Loucy (cell line): Measurements from ENCODE around the gene LRRC71.

ENCODE experiments used
- H2AFZ ChIP-seq: fragments of 200-600 bp; sonication (generic); 2 replicates; pipeline ENCODE4 v1.6.0; 2016; ENCODE audit warnings: antibody characterized with exemption, mild to moderate bottlenecking, low read length, moderate library complexity
- H3F3A ChIP-seq: fragments of 200-600 bp; 2 replicates; pipeline ENCODE4 v1.6.0; 2016; ENCODE audit warnings: antibody characterized with exemption, low read depth, mild to moderate bottlenecking
- H3K27me3 ChIP-seq: fragments of 200-600 bp; sonication (generic); 2 replicates; pipeline ENCODE4 v1.6.1; 2014; ENCODE audit warnings: low read length, mild to moderate bottlenecking; ENCODE audit not compliant: insufficient read depth, poor library complexity, severe bottlenecking
- H3K36me3 ChIP-seq: fragments of 200-600 bp; sonication (generic); 2 replicates; pipeline ENCODE4 v1.6.1; 2016; ENCODE audit warnings: low read length; ENCODE audit not compliant: insufficient read depth
- H3K4me1 ChIP-seq: fragments of 200-600 bp; sonication (generic); 2 replicates; pipeline ENCODE4 v1.5.1; 2014; ENCODE audit warnings: low read length, mild to moderate bottlenecking; ENCODE audit not compliant: insufficient read depth, poor library complexity, severe bottlenecking
- H3K4me2 ChIP-seq: fragments of 200-600 bp; sonication (generic); 2 replicates; pipeline ENCODE4 v1.6.0; 2014; ENCODE audit warnings: antibody characterized with exemption, low read length, low read depth, mild to moderate bottlenecking; ENCODE audit not compliant: poor library complexity, severe bottlenecking
- H3K4me3 ChIP-seq: fragments of 200-600 bp; sonication (generic); 2 replicates; pipeline ENCODE4 v1.5.1; 2014; ENCODE audit warnings: low read length, mild to moderate bottlenecking, mixed read lengths; ENCODE audit not compliant: poor library complexity, severe bottlenecking
- H3K79me2 ChIP-seq: fragments of 200-600 bp; sonication (generic); 2 replicates; pipeline ENCODE4 v1.6.1; 2014; ENCODE audit warnings: low read length; ENCODE audit not compliant: insufficient read depth
- H3K9ac ChIP-seq: fragments of 200-600 bp; sonication (generic); 2 replicates; pipeline ENCODE4 v1.6.0; 2014; ENCODE audit warnings: mild to moderate bottlenecking, low read depth, low read length, moderate library complexity; ENCODE audit not compliant: poor library complexity, severe bottlenecking
- H3K9me2 ChIP-seq: fragments of 200-600 bp; sonication (generic); replicated peaks from 2 replicates; pipeline ENCODE4 v1.6.1; 2016; ENCODE audit warnings: low read depth, low read length, mixed read lengths
- H3K9me3 ChIP-seq: fragments of 200-600 bp; sonication (generic); 2 replicates; pipeline ENCODE4 v1.6.1; 2014; ENCODE audit warnings: mild to moderate bottlenecking, antibody characterized with exemption, low read length, low read depth; ENCODE audit not compliant: insufficient read depth
- H4K20me1 ChIP-seq: fragments of 200-600 bp; sonication (generic); 2 replicates; pipeline ENCODE4 v1.6.0; 2014; ENCODE audit warnings: antibody characterized with exemption, low read length, mild to moderate bottlenecking; ENCODE audit not compliant: insufficient read depth, poor library complexity, severe bottlenecking
- EZH2phosphoT487 ChIP-seq: fragments of 200-600 bp; IDR thresholded peaks from 2 replicates; pipeline ENCODE4 v1.6.1; 2018; ENCODE audit warnings: antibody characterized with exemption, mild to moderate bottlenecking, moderate library complexity, borderline replicate concordance
- TF ChIP-seq, protein P1 (sequence below): fragments of 200-600 bp; sonication (generic); conservative IDR thresholded peaks from 2 replicates; pipeline ENCODE4 v1.5.1; 2014; ENCODE audit warnings: mild to moderate bottlenecking, antibody characterized with exemption, low read length

The LRRC71 gene

DNA sequence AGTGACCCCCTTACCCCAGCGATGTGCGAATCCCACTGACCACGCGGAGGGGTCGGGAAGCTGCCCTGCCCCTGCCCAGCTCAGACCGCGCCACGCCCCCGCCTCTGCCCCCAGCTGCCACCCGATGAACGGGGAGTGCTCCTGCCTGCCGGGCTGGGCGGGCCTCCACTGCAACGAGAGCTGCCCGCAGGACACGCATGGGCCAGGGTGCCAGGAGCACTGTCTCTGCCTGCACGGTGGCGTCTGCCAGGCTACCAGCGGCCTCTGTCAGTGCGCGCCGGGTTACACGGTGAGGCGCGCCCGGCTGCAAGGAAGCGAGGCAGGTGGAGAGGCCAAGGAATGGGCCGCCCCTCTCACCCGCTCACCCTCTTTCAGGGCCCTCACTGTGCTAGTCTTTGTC lies 11.9 kb upstream of the LRRC71 start:
- H3F3A ChIP-seq, result no peaks in the 10 kb centered on the region
- no peak overlapping the region for H3K4me3 ChIP-seq
- no peaks in the 10 kb centered on the region for H3K9me2 ChIP-seq
- no peak overlapping the region for H3K9ac ChIP-seq
- TF ChIP-seq EZH2phosphoT487, result no peak
- TF ChIP-seq, protein P1, sequence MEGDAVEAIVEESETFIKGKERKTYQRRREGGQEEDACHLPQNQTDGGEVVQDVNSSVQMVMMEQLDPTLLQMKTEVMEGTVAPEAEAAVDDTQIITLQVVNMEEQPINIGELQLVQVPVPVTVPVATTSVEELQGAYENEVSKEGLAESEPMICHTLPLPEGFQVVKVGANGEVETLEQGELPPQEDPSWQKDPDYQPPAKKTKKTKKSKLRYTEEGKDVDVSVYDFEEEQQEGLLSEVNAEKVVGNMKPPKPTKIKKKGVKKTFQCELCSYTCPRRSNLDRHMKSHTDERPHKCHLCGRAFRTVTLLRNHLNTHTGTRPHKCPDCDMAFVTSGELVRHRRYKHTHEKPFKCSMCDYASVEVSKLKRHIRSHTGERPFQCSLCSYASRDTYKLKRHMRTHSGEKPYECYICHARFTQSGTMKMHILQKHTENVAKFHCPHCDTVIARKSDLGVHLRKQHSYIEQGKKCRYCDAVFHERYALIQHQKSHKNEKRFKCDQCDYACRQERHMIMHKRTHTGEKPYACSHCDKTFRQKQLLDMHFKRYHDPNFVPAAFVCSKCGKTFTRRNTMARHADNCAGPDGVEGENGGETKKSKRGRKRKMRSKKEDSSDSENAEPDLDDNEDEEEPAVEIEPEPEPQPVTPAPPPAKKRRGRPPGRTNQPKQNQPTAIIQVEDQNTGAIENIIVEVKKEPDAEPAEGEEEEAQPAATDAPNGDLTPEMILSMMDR, result no peak
- no peaks in the 10 kb centered on the region for H3K79me2 ChIP-seq
- H3K36me3 ChIP-seq, result no peaks in the 10 kb centered on the region
- H4K20me1 ChIP-seq, result no peaks in the 10 kb centered on the region
- H2AFZ ChIP-seq, result no peak overlapping the region
- H3K4me1 ChIP-seq, result peaks cover 9% of the 10 kb centered on the region
- no peaks in the 10 kb centered on the region for H3K9me3 ChIP-seq
- no peak overlapping the region for H3K4me2 ChIP-seq
- H3K27me3 ChIP-seq, result no peaks in the 10 kb centered on the region

DNA sequence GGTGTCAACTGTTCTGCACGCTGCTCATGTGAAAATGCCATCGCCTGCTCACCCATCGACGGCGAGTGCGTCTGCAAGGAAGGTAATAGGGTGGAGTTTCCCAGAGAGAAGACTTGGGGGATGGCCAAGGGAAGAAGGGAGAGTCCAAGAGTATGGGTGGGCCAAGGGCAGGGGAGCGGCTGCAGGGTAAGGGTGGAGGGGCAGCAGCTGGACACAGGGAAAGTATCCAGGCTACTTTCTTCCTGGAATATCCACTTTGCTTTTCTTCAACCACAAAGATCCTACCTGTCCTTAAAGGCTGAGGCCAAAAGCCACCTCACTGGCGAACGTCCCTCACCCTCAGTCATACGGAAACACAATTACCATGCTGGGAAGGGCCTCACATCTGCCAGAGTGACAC lies 11.5 kb upstream of the LRRC71 start:
- H3K4me1 ChIP-seq, result peaks cover 9% of the 10 kb centered on the region

DNA sequence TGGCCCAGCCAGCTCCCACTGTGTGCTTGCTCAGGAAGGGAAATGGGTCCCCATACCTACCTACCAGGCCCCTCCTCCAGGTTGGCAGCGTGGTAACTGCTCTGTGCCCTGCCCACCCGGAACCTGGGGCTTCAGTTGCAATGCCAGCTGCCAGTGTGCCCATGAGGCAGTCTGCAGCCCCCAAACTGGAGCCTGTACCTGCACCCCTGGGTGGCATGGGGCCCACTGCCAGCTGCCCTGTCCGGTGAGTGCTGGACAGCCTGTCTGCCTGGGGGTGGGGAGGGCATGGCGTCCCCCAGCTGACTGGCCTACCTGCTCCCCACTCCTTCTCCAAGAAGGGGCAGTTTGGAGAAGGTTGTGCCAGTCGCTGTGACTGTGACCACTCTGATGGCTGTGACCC lies 10.8 kb upstream of the LRRC71 start:
- TF ChIP-seq, protein P1, result no peak
- TF ChIP-seq EZH2phosphoT487, result no peak
- no peak overlapping the region for H3K4me2 ChIP-seq
- H3K9me2 ChIP-seq, result no peaks in the 10 kb centered on the region
- no peaks in the 10 kb centered on the region for H3F3A ChIP-seq
- H3K4me3 ChIP-seq, result no peak overlapping the region
- H3K4me1 ChIP-seq, result peaks cover 9% of the 10 kb centered on the region
- no peaks in the 10 kb centered on the region for H3K79me2 ChIP-seq
- no peaks in the 10 kb centered on the region for H3K9me3 ChIP-seq
- H3K9ac ChIP-seq, result no peak overlapping the region
- no peaks in the 10 kb centered on the region for H3K36me3 ChIP-seq
- no peaks in the 10 kb centered on the region for H4K20me1 ChIP-seq
- no peak overlapping the region for H2AFZ ChIP-seq
- H3K27me3 ChIP-seq, result no peaks in the 10 kb centered on the region

More for the DNA sequence above, 11.5 kb upstream of the LRRC71 start:
- Histone ChIP-seq H4K20me1 (no peaks in the 10 kb centered on the region), H3K36me3 (no peaks in the 10 kb centered on the region), H3K4me3 (no peak overlapping the region), H3K9ac (no peak overlapping the region), H3K79me2 (no peaks in the 10 kb centered on the region), H2AFZ (no peak overlapping the region), H3K4me2 (no peak overlapping the region), H3K9me2 (no peaks in the 10 kb centered on the region), H3K9me3 (no peaks in the 10 kb centered on the region), H3F3A (no peaks in the 10 kb centered on the region), H3K27me3 (no peaks in the 10 kb centered on the region)
- TF ChIP-seq, protein P1, result no peak
- no peak for TF ChIP-seq EZH2phosphoT487
